Kidney (tissue), 14 donors: ENCODE results near the gene KIFAP3. TPM values are rescaled to one million over a fixed set of nuclear protein-coding genes. Genes with fewer than 3 reads are reported as not detected.
A peak's percentile ranks its signal among the peaks of the same experiment; 100 is the strongest.
"Not testable (repeated sequence)": the region's sequence is repeated elsewhere in the genome, so short reads cannot be mapped to it uniquely, and the experiment has no call there.

Experiments used
- DNase-seq, 5 donors: peaks; one replicate each; pipeline ENCODE4 v3.0.0-alpha.2; 2013 to 2020
- FAIRE-seq: peaks from 2 replicates; lab custom pipeline; 2012; peaks lifted over from hg19 to GRCh38; lab: Jason Lieb, UNC
- H3K27ac ChIP-seq, 2 donors: one replicate each; pipeline ENCODE4 v1.7.0; 2013; ENCODE audit warnings: low read depth in 2 of 2, low read length in 2 of 2, inconsistent platforms in 1 of 2
- H3K27me3 ChIP-seq: one replicate; pipeline ENCODE4 v1.7.1; 2013; ENCODE audit warnings: low read length, inconsistent platforms; ENCODE audit not compliant: control insufficient read depth, insufficient read depth
- H3K36me3 ChIP-seq, 3 donors: one replicate each; pipeline versions ENCODE4 v1.7.0 to v1.7.1; 2013; ENCODE audit warnings: low read length in 3 of 3, control low read depth in 1 of 3, inconsistent platforms in 1 of 3; ENCODE audit not compliant: insufficient read depth in 3 of 3, control insufficient read depth in 2 of 3
- H3K4me1 ChIP-seq, 3 donors: one replicate each; pipeline versions ENCODE4 v1.7.0 to v1.7.1; 2013; ENCODE audit warnings: low read length in 3 of 3, inconsistent platforms in 1 of 3, low read depth in 1 of 3; ENCODE audit not compliant: control insufficient read depth in 2 of 3, insufficient read depth in 2 of 3
- H3K4me3 ChIP-seq, 3 donors: one replicate each; pipeline versions ENCODE4 v1.7.0 to v1.8.1; 2013; ENCODE audit warnings: low read length in 3 of 3, control low read depth in 1 of 3, inconsistent platforms in 1 of 3
- H3K9ac ChIP-seq, 3 donors: one replicate each; pipeline versions ENCODE4 v1.7.0 to v1.7.1; 2013; ENCODE audit warnings: low read length in 3 of 3, control low read depth in 1 of 3, inconsistent platforms in 1 of 3
- H3K9me3 ChIP-seq, 3 donors: one replicate each; pipeline versions ENCODE4 v1.7.0 to v1.7.1; 2013; ENCODE audit warnings: low read length in 3 of 3, control low read depth in 1 of 3, inconsistent platforms in 1 of 3; ENCODE audit not compliant: control insufficient read depth in 2 of 3, insufficient read depth in 1 of 3
- intact Hi-C: fragments of 100-400 bp; cut with DNase I; formaldehyde crosslinking; loops from one replicate; pipeline ENCODE4 v1.11.1; 2022
- polyA plus RNA-seq: library from polyadenylated mRNA; stranded (reverse); fragments of 350-450 nt; fragmentation: Illumina TruSeq; extraction: RNeasy Lipid Tissue Mini Kit (QIAGEN cat#74804); gene quantifications from one replicate; pipeline ENCODE4 v1.2.3, GENCODE V29; 2014; ENCODE audit warnings: low read depth, low replicate concordance; ENCODE audit not compliant: insufficient read depth
- total RNA-seq: library from RNA; stranded (reverse); fragmentation: NEBNext Ultra II Directional; extraction: Animal tissue kit (Norgen Biotek cat#: 25700); gene quantifications from one replicate; pipeline ENCODE4 v1.2.1, GENCODE V29; 2021
- TF ChIP-seq, protein P1 (sequence below): IDR thresholded peaks from 3 replicates; pipeline ENCODE4 v1.5.1; 2012; ENCODE audit warnings: mild to moderate bottlenecking, moderate library complexity, borderline replicate concordance; ENCODE audit not compliant: insufficient read depth; ENCODE audit errors: extremely low read depth
- donor health status: control.
- donor health status: control.
- donor health status: control.
- donor health status: control.
- donor health status: control.
- donor health status: DM: yes; HTN: yes; CAD: no.
- donor health status: Normal renal cell carcinoma (clear cell type).

Gene KIFAP3
- total and polyA plus RNA-seq, 2 donors from 2014 or later: 31.6 to 32.9 TPM

DNA sequence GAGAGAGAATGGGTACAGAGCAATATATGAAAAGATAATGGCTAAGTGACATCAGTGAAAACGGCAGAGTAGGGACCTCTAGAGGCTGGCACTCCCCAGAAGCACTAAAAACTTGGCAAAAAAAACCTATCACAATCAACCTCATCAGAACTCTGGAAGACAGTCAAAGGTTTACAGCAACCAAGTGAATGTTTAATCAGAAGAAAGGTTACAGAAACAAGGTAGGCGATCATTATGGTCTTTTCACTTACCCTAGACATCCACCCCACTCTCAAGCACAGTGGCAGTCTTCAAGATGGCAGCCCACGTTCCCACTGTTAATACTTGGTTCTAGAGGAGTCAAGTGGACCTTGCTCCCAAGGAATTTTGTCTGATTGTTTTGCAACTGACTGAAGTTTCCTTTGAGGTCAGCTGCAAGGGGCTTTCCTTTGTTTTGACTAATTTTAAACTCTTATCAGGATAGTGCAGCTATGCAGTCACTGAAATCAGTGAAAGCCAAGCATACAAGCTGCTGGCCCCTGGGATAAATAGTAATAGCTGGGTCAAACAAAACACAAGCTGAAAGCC, 7.2 kb downstream of the KIFAP3 start:
- Histone ChIP-seq H3K4me1 (peaks cover 0 to 7% (median 0%) of the 10 kb centered on the region in 3 donors), H3K9me3 (peaks cover 0 to 19% (median 0%) of the 10 kb centered on the region in 3 donors), H3K27me3 (no peaks in the 10 kb centered on the region), H3K36me3 (no peaks in the 10 kb centered on the region), H3K4me3 (peak overlapping the region in 1 of 3 donors; percentile 25), H3K27ac (peak overlapping the region in 1 of 2 donors; percentile 11), H3K9ac (no peak overlapping the region)
- intact Hi-C loops: no loop called here
- peak in 1 of 5 donors; percentile 1 for DNase-seq
- no peak for FAIRE-seq
- TF ChIP-seq, protein P1, sequence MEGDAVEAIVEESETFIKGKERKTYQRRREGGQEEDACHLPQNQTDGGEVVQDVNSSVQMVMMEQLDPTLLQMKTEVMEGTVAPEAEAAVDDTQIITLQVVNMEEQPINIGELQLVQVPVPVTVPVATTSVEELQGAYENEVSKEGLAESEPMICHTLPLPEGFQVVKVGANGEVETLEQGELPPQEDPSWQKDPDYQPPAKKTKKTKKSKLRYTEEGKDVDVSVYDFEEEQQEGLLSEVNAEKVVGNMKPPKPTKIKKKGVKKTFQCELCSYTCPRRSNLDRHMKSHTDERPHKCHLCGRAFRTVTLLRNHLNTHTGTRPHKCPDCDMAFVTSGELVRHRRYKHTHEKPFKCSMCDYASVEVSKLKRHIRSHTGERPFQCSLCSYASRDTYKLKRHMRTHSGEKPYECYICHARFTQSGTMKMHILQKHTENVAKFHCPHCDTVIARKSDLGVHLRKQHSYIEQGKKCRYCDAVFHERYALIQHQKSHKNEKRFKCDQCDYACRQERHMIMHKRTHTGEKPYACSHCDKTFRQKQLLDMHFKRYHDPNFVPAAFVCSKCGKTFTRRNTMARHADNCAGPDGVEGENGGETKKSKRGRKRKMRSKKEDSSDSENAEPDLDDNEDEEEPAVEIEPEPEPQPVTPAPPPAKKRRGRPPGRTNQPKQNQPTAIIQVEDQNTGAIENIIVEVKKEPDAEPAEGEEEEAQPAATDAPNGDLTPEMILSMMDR: no peak

DNA sequence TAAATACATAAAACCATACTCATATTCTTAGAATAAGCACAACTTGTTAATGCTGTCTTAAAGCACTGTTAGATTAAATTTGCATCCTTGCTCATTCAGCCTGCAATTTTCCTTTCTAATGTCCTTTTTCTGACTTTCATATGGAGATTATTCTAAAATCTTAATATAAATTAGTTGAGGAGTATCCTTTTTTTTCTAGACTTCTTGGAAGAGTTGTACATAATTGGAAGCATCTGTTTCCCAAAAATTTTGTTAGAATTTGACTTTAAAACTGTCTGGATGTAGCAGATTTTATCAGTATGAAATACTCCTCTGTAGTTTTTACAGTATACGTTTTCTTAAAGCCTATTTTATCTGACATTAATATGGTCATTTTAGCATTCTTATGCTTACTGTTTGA, 9.7 kb downstream of the KIFAP3 start:
- no peak overlapping the region for H3K9ac ChIP-seq
- no peak for FAIRE-seq

DNA sequence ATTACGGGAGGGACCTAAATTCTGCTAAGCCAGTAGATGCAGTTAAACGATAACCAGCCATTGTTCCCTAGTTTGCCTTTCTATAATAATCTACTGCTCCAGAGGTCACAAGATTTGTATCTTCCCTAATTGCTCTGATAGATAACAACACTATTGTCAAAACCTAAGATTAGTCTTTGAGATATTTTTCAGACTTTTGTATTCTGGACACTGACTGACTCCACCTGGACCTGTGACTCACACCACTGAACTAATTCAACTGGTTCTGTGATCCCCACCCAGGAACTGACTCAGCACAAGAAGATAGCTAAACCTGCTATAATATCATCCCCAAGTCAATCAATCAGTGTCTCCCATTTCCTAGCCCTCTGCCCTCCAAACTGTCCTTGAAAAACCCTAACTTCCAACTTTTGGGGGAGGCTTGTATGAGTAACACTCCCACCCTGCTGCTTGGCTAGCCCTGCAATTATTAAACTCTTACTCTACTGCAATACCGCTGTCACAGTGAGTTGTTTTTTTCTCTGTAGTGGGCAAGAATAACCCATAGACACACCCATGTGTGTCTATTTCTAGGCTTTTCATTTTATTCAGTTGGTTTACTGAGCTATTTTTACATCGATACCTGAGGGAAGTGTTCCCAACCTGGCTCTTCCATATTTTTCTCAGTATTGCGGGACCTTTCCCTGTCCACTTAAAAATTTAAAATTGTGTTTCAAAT, 11.2 kb downstream of the KIFAP3 start:
- Histone ChIP-seq H3K36me3 (no peaks in the 10 kb centered on the region), H3K27me3 (no peaks in the 10 kb centered on the region), H3K4me3 (no peak overlapping the region), H3K9me3 (peaks cover 0 to 5% (median 0%) of the 10 kb centered on the region in 3 donors), H3K9ac (no peak overlapping the region), H3K4me1 (peaks cover 0 to 7% (median 0%) of the 10 kb centered on the region in 3 donors), H3K27ac (no peak overlapping the region)
- intact Hi-C loops: no loop called here
- TF ChIP-seq, protein P1: no peak
- no peak for DNase-seq
- no peak for FAIRE-seq

More for the DNA sequence above, 9.7 kb downstream of the KIFAP3 start:
- H3K27me3 ChIP-seq: no peaks in the 10 kb centered on the region
- peaks cover 0 to 5% (median 0%) of the 10 kb centered on the region in 3 donors for H3K9me3 ChIP-seq
- intact Hi-C loops: no loop called here
- H3K27ac ChIP-seq: no peak overlapping the region
- H3K4me3 ChIP-seq: no peak overlapping the region
- H3K36me3 ChIP-seq: no peaks in the 10 kb centered on the region
- DNase-seq: peak in 1 of 5 donors; percentile 9
- H3K4me1 ChIP-seq: peaks cover 0 to 7% (median 0%) of the 10 kb centered on the region in 3 donors
- TF ChIP-seq, protein P1: no peak

DNA sequence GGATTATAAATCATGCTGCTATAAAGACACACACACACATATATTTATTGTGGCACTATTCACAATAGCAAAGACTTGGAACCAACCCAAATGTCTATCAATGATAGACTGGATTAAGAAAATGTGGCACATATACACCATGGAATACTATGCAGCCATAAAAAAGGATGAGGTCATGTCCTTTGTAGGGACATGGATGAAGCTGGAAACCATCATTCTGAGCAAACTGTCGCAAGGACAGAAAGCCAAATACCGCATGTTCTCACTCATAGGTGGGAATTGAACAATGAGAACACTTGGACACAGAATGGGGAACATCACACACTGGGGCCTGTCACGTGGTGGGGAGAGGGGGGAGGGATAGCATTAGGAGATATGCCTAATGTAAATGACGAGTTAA, 12.8 kb downstream of the KIFAP3 start:
- intact Hi-C loops, FAIRE-seq, DNase-seq: not testable (repeated sequence)

DNA sequence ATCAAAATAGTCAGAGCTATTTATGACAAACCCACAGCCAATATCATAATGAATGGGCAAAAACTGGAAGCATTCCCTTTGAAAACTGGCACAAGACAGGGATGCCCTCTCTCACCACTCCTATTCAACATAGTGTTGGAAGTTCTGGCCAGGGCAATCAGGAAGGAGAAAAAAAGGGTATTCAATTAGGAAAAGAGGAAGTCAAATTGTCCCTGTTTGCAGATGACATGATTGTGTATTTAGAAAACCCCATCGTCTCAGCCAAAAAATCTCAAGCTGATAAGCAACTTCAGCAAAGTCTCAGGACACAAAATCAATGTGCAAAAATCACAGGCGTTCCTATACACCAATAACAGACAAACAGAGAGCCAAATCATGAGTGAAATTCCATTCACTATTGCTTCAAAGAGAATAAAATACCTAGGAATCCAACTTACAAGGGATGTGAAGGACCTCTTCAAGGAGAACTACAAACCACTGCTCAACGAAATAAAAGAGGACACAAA, 14.4 kb downstream of the KIFAP3 start:
- H3K27ac ChIP-seq, H3K27me3 ChIP-seq, DNase-seq, H3K36me3 ChIP-seq, FAIRE-seq, H3K9ac ChIP-seq, H3K4me3 ChIP-seq, intact Hi-C loops, H3K9me3 ChIP-seq, H3K4me1 ChIP-seq: not testable (repeated sequence)

More for the DNA sequence above, 12.8 kb downstream of the KIFAP3 start:
- H3K9me3 ChIP-seq, H3K9ac ChIP-seq, H3K4me1 ChIP-seq, H3K27ac ChIP-seq, H3K27me3 ChIP-seq, H3K4me3 ChIP-seq, H3K36me3 ChIP-seq: not testable (repeated sequence)
